ENCODE measurements around the gene TRAPPC11. TPM values are rescaled to one million over a fixed set of nuclear protein-coding genes. Genes with fewer than 3 reads are reported as not detected.

TRAPPC11 gene
- total RNA-seq, 1 donor from 2014 or later, result 26.3 TPM

GRCh38 chr4:183612329-183613250 lies 46.5 kb upstream of the TRAPPC11 start:
- Mint-ChIP-seq H3K27ac (ENCODE audit: unreplicated experiment) (no peak overlapping the region), H3K27me3 (ENCODE audit: low read depth) (peaks cover 4% of the 10 kb centered on the region), H3K36me3 (ENCODE audit: low read depth) (no peaks in the 10 kb centered on the region), H3K4me1 (ENCODE audit: low read depth) (peaks cover 13% of the 10 kb centered on the region), H3K4me3 (ENCODE audit: unreplicated experiment) (no peak overlapping the region), H3K9me3 (ENCODE audit: low read depth) (no peaks in the 10 kb centered on the region)
- TF ChIP-seq, protein P1, sequence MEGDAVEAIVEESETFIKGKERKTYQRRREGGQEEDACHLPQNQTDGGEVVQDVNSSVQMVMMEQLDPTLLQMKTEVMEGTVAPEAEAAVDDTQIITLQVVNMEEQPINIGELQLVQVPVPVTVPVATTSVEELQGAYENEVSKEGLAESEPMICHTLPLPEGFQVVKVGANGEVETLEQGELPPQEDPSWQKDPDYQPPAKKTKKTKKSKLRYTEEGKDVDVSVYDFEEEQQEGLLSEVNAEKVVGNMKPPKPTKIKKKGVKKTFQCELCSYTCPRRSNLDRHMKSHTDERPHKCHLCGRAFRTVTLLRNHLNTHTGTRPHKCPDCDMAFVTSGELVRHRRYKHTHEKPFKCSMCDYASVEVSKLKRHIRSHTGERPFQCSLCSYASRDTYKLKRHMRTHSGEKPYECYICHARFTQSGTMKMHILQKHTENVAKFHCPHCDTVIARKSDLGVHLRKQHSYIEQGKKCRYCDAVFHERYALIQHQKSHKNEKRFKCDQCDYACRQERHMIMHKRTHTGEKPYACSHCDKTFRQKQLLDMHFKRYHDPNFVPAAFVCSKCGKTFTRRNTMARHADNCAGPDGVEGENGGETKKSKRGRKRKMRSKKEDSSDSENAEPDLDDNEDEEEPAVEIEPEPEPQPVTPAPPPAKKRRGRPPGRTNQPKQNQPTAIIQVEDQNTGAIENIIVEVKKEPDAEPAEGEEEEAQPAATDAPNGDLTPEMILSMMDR (IDR thresholded peaks at IDR 0.05), result no peak
- DNase-seq (ENCODE audit: low spot score), result no peak

- Mint-ChIP-seq H3K4me1 (ENCODE audit: low read depth) (no peaks in the 10 kb centered on the region), H3K36me3 (ENCODE audit: low read depth) (no peaks in the 10 kb centered on the region), H3K27me3 (ENCODE audit: low read depth) (peaks cover 4% of the 10 kb centered on the region), H3K27ac (ENCODE audit: unreplicated experiment) (no peak overlapping the region), H3K9me3 (ENCODE audit: low read depth) (no peaks in the 10 kb centered on the region), H3K4me3 (ENCODE audit: unreplicated experiment) (no peak overlapping the region)
- TF ChIP-seq, protein P1 (IDR thresholded peaks at IDR 0.05), result no peak
- no peak for DNase-seq (ENCODE audit: low spot score)
These were observed 42.0 kb upstream of the TRAPPC11 start for GRCh38 chr4:183617075-183617474.

DNA sequence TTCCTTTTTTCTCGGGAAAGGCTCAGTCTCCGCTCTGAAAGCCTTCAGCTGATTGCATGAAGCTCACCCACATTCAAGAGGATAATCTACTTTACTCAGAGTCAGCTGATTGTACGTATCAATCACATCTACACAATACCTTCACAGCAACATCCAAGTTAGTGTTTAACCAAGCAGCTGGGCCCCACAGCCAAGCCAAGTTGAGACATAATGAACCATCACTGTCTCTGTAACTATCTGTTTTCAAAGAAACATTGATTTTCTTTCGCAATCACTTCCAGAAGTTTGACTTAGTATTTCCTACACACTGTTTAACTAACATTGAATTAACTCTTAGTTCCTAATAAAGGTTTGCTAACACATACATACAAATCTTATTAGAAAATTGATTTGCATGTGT lies 40.4 kb upstream of the TRAPPC11 start:
- H3K27ac Mint-ChIP-seq (ENCODE audit: unreplicated experiment), result no peak overlapping the region
- no peak for DNase-seq (ENCODE audit: low spot score)
- no peaks in the 10 kb centered on the region for H3K27me3 Mint-ChIP-seq (ENCODE audit: low read depth)
- TF ChIP-seq, protein P1 (IDR thresholded peaks at IDR 0.05), result no peak
- no peaks in the 10 kb centered on the region for H3K36me3 Mint-ChIP-seq (ENCODE audit: low read depth)
- H3K4me1 Mint-ChIP-seq (ENCODE audit: low read depth), result no peaks in the 10 kb centered on the region
- no peaks in the 10 kb centered on the region for H3K9me3 Mint-ChIP-seq (ENCODE audit: low read depth)
- H3K4me3 Mint-ChIP-seq (ENCODE audit: unreplicated experiment), result no peak overlapping the region

GRCh38 chr4:183620421-183620820 lies 38.7 kb upstream of the TRAPPC11 start:
- no peaks in the 10 kb centered on the region for H3K36me3 Mint-ChIP-seq (ENCODE audit: low read depth)

DNA sequence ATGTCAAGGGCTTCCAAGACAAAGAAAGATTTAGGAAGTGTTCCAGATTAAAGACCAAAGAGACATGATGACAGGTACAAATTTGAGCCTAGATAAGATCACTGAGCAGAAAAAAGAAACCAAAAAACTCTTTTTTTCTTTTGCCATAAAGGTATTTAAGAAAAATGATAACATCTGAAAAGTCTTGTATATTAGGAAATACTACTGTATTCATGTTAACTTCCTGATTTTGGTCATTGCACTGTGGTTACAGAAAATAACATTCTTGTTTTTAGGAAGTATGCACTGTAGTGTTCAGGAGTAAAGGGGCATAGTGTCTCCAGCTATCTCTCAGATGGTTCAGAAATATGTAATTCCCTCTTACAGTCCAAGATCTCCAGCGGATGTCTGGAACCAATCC lies 37.2 kb upstream of the TRAPPC11 start:
- DNase-seq (ENCODE audit: low spot score), result no peak
- Mint-ChIP-seq H3K27ac (ENCODE audit: unreplicated experiment) (no peak overlapping the region), H3K36me3 (ENCODE audit: low read depth) (no peaks in the 10 kb centered on the region), H3K27me3 (ENCODE audit: low read depth) (no peaks in the 10 kb centered on the region), H3K4me1 (ENCODE audit: low read depth) (no peaks in the 10 kb centered on the region), H3K4me3 (ENCODE audit: unreplicated experiment) (no peak overlapping the region), H3K9me3 (ENCODE audit: low read depth) (no peaks in the 10 kb centered on the region)
- TF ChIP-seq, protein P1 (IDR thresholded peaks at IDR 0.05), result no peak

More at GRCh38 chr4:183620421-183620820, 38.7 kb upstream of the TRAPPC11 start:
- no peak for DNase-seq (ENCODE audit: low spot score)
- no peak overlapping the region for H3K4me3 Mint-ChIP-seq (ENCODE audit: unreplicated experiment)
- TF ChIP-seq, protein P1 (IDR thresholded peaks at IDR 0.05), result no peak
- H3K4me1 Mint-ChIP-seq (ENCODE audit: low read depth), result no peaks in the 10 kb centered on the region
- no peaks in the 10 kb centered on the region for H3K27me3 Mint-ChIP-seq (ENCODE audit: low read depth)
- no peaks in the 10 kb centered on the region for H3K9me3 Mint-ChIP-seq (ENCODE audit: low read depth)
- no peak overlapping the region for H3K27ac Mint-ChIP-seq (ENCODE audit: unreplicated experiment)
